GM18873 (cell line): ENCODE data around the gene CEMP1.

ENCODE experiments used
- ATAC-seq: cut with Tn5 transposase; IDR thresholded peaks from one replicate; pipeline ENCODE4 v1.9.1; 2021; ENCODE audit warnings: mild to moderate bottlenecking, moderate library complexity, moderate number of reproducible peaks; ENCODE audit not compliant: unreplicated experiment, low FRiP score

CEMP1 gene

DNA sequence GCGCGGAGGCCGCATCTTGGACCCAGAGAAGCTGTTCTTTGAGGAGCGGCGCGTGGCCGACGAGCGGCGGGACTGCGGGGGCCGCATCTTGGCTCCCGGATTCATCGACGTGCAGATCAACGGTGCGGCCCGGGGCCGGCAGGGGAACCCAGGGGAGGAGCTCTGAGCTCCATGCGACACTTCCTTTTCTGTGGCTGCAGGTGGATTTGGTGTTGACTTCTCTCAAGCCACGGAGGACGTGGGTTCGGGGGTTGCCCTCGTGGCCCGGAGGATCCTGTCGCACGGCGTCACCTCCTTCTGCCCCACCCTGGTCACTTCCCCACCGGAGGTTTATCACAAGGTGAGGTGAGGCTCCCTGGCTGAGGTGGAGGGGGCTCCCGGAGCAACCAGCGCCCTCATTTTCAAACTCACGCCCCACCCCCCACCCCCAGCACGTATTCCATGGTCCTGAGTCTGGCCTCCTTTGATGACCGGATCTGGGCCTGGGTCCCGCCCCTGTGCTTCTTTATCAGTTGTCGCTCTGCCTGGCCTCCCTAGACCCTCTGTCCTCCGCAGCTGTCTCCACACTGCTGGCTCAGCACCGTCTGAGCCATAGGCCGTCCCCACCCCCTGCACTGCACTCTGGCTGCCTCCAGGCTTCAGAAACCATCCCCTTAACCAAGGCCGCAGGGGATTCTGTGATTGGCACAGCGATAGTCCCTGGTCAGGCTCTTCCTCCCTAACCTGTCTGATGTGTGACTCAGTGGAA, 10.2 kb downstream of the CEMP1 start:
- no peak for ATAC-seq

DNA sequence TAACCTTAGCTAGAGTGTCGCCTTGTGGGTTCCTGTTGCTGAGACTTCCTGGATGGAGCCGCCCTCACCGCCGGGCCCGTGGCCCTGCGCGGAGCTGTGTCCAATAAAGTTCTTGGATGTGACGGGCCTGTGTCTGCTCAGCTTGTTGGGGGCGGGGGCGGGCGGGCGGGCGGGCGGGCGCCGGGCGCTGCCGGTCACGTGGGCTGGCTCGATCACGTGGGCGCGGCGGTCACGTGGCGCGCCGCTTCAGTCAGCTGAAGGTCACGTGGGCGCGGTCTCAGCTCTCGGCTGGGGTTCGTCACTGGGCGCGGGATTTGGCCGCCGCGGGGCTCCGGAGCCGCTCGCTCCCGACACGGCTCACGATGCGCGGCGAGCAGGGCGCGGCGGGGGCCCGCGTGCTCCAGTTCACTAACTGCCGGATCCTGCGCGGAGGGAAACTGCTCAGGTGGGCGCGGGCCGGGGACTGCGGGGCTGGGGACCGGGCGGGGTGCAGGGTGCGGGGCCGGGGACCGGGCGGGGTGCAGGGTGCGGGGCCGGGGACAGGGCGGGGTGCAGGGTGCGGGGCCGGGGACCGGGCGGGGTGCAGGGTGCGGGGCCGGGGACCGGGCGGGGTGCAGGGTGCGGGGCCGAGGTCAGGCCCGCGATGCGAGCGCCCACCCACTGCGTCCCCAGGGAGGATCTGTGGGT, 11.0 kb downstream of the CEMP1 start, which contains the start of gene AMDHD2:
Gene AMDHD2, plus strand, starts transcription at position 275 of the 687 bp plus-strand sequence. Its CDS starts 88 bp downstream, at position 363.
- no peak for ATAC-seq

DNA sequence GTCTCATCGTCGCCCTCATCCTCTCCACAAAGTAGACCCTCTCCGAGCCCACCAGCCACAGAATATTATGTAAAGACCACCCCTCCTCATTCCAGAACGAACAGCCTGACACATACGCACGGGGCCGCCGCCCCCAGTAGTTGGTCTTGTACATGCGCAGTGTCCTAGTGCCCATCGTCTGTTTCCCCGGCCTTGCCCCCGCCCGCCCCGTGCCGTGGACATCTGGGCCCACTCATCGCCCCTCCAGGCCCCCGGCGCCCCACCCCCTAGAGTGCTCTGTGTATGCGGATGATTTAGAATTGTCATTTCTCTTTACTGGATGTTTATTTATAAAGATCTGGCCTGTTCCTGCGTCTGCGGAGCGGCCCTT, 11.5 kb downstream of the CEMP1 start:
- no peak for ATAC-seq

DNA sequence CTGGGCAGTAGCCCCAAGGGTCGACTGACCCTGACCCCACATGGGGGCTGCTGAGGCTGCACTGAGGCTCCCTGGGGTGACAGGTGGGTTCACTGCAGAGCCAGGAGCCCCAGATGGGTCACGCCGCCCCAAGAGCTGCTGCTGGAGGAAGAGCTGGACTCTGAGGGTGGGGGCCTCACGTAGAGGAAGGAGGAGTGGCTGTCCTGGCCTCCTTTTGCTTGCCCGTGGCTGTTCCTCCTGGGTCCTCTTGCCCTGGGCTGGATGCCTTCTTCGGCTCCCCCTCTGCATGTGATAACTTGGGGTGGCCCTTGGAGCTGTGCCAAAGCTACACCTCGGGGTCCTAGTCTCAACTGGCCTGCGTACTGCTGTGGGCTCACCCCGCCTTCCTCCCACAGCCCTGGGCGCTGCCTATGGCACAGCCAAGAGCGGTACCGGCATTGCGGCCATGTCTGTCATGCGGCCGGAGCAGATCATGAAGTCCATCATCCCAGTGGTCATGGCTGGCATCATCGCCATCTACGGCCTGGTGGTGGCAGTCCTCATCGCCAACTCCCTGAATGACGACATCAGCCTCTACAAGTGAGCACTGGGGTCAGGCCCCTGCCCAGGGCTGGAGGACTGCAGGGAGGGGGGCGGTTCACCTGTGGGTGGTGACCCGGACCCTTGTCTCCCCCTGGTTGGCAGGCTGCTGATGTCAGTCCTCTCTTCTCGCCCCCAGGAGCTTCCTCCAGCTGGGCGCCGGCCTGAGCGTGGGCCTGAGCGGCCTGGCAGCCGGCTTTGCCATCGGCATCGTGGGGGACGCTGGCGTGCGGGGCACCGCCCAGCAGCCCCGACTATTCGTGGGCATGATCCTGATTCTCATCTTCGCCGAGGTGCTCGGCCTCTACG, 12.1 kb downstream of the CEMP1 start:
- ATAC-seq = no peak

DNA sequence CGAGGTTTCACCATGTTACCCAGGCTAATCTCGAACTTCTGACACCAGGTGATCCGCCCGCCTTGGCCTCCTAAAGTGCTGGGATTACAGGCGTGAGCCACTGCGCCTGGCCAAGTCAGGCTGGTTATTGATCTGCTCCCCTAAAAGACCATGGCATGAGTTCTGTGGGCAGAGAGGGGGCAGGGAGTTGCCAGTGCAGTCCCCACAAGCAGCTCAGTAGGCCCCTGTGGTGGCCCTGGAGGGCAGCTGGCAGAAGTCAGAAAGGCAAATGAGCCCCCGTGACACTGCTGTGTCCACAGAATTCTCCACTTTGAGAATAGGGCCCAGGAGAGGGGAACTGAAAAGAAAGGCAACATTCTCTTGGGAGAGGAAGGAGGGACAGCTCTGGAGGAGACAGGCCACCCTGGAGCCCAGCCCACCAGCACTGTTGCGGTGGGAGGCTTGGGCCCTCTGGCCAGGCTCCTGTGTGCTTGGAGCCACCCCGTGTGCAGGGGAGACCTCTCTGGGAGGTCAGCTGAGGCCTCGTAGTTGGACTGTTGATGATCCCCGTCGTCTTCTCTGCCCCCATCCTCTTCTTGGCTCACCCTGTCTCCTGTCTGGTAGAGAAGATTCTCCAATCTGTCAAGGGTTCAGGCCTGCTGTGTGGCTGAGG, 13.1 kb downstream of the CEMP1 start:
- ATAC-seq = no peak

DNA sequence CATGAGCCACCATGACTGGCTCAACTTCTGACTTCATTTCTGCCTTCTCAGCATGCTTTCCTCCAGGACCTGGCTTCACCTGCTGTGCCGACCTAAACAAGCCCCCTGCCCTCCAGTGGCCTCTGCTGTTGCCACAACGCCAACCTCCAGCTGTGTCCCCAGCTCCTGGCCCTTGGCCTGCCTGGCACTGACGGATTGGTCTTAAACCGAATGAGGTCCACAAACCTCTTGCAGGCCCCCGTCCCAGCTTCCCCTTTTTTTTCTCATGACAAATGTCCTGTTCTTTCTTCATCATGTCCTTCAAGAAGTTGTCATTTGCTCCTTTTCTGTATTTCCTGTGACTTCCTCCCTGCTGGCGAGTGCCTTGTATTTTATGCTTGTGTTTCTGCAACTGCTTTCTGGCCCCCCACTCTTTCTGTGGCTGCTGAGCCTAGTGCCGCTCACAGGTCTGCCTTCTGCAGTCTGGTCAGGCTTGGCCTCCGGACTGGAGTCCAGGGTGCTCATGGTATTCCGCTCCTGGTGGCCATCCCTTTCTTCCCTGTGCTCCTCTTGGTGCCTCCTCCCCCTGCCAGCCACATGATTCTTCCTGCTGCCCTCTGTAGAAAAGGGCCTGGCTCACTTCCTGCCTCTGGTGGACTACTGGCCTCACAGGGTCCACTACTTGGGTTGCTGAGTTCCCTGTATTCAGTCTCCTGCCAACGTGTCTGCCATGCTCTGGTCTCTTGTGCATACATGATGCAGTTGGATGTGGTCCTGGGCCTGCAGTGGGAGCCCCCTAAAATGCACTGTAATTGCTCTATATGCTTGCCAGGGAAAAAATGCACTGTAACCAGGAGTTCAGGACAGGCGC, 14.6 kb downstream of the CEMP1 start:
- no peak for ATAC-seq

DNA sequence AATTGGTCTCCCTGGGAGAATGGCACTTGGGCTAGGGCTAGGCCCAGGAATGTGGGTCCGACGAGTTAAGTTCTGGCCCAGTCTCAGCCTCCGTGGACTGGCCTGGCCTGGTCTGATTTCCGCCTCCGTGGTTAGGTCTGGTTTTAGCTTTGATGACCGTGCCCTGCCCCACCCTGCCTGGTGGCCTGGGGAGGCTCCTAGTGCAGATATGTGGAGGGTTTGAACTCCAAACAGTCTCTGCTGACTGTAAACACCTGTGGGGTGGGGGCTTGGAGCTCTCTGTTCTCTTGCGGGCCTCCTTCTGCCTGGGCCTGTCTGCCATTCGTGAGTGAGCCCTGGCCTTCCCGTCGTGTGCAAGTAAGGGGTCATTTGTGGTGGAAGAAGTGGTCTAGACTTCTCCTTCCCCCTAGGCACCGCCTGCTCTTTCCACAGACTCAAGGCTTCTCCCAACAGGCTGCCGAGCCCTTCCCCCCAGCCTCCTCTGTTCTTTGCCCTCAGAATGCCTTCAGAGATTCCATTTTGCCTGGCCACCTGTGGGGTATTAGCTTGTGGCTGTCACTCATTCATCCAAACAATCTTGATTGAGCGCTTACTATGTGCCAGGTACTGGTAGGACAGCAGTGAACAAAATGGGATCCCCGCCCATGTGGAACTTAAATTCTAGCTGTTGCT, 15.9 kb downstream of the CEMP1 start:
- ATAC-seq = no peak

DNA sequence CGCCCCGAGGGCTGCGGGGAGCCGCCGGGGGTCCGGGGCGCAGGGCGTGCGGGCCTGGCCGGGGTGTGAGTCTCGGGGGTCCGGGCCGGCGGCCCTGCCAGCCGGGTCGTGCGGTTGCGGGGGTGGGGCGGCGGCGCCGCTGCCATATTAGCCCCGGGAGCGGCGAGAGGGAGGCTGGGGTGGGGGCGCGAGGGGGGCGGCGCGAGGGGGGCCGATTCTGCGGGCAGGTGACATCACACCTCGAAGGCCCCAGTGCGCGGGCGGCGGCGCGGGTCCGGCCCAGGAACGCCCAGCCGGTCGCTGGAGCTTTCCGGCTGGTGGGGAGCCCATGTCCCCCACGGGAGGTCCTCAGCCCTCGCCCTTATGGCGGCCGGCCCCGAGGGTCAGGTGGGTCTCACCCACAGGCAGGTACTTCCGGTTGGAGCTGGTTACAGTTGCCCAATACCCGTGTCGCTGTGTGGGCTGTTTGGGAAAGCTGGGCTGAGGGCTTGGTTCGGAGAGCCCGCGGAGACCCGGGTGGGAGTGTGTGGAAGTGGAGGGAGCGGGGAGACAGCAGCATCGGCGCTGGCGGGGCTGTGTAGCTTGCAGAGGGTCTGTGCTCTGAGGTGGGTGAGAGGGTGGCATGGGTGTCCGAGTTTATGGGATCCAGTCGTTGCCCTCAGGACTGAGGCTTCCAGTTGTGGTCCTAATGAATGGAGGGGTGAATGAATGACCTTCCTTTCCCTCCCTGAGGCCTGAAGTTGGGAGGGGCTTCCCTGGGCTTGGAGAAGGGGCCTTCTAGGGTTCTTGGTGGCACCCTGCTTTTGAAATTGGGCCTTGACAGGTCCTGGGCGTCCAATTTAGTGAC, 16.7 kb downstream of the CEMP1 start:
- ATAC-seq = no peak

DNA sequence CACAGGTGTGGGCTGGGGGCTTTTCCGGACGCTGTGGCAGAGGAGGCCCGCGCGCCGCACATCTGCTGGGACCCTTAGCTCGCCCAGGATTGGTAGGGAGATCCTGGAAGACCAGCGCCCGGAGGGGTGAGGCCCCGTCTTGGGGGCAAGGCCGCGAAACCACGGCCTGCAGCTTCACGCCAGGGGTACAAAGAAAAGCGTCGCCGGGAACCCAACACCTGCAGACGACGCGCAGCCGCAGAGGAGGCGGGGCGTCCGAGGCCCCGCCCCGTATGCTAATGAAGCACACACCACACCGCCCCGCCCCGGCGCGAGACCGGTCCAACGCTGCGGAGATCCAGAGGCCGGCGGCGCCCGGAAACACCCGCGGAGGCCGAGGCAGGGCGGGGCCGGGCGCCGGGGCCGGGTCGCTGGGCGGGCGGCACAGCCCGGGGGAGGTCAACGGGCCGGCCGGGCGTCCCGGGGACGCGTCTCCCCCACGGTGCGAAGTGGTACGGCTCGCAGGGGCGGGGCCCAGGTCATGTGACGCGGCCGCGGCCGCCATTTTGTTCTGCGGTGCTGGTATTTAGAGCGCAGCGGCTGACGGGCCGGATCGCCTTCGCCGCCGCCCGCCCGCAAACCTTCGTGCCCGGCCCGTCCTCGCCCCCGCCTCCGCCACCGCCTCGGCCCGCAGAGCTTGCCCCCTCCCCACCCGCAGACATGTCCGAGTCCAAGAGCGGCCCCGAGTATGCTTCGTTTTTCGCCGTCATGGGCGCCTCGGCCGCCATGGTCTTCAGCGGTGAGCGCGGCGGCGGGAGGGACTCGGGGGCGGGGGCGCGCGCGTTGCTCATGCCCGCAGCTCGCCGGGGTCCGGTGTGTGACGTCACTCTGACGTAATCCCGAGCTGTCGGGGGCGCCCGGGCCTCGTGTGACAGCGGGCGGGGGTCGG, 17.5 kb downstream of the CEMP1 start, which contains the start of gene ATP6V0C:
Gene ATP6V0C, plus strand, starts transcription at position 548 of the 928 bp plus-strand sequence. Its CDS starts 152 bp downstream, at position 700.
- ATAC-seq = peak; percentile 40

DNA sequence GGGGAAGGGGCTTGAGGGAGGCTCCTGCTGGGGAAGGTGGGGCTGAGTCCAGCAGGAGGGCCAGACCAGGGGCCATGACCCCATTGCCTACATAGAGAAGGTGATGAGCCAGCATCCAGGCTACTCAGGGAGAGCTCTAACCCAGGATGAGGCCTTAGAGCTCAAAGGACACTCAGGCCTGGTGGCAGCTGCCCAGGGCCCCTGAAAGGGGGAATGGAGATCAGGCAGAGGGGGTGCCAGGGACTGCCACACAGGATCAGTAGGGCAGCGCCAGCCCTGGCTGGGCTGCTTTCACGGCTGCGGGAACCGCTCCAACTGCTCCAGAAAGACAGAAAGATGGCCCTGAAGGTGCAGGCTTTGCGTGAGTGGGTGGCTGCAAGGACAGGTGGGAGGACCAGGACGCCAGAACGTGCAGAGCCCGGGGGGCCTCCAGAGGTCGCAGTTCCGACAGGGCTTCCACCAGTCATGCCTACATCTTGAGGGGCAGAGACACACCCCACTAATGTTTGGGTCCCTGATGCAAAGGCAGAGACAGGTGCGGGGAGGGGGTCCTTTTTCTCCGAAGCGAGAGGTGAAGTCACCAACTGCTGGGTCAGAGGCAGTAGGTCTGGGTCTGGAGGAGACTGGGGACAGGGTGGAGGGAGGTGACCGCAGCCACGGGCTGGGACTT, 18.3 kb downstream of the CEMP1 start:
- no peak for ATAC-seq

DNA sequence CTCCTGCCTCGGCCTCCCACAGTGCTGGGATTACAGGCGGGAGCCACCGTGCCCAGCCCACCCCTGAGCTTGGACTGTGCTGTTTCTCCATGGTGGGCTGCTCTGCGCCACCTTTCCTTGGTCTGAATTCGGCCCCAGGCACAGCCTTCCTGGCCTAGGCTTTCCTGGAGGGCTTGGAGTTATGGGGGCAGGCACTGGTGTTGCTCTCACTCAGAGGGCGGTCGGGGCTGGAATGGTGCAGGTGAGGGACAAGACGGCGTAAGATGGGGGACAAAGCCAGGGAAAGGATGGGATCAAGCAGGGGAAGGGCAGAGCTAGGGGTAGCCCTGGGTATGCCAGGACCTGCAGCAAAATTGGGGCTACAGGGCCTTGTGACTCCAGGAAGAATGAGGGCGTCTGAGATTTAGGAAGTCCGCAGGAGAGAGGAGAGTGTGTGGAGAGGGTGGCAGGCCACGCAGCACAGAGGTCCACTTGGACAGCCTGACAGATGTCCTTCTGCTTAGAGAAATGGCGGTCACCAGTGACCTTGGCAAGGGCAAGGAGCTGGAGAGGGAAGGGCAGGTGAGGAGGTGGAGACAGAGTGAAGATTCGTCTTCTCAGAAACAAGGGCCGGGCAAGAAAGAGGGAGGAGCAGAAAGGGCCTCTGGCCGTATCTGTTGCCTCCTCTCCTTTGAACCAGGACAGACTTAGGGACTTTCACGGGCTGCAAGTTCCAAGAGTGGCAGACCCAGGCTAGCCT, 19.0 kb downstream of the CEMP1 start:
- ATAC-seq = no peak

DNA sequence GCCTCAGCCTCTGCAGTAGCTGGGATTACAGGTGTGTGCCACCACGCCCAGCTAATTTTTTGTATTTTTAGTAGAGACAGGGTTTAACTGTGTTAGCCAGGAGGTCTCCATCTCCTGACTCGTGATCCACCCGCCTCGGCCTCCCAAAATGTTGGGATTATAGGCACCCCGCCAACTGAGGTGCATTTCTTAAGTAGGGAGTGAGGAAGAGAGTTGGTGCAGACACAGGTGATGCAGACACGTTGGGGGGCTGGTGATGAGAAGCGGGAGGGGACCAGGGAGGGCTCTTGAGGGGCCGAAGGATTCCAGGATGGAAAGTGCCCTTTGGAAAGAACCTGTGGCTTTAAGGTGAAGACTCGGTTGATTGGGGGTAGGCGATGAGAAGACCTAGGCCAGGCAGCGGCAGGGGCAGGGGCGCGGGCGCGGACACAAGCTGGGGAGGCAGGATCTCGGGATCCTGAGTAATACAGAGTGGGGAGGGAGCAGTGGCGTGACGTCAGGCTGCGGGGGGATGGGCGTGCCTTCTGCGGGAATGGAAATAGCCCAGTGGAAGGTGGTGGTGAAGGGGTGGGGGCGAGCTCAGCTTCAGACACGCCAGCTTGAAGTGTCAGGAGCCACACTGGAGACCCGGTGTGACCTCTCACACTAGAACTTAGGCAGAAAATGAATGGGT, 19.9 kb downstream of the CEMP1 start:
- no peak for ATAC-seq

DNA sequence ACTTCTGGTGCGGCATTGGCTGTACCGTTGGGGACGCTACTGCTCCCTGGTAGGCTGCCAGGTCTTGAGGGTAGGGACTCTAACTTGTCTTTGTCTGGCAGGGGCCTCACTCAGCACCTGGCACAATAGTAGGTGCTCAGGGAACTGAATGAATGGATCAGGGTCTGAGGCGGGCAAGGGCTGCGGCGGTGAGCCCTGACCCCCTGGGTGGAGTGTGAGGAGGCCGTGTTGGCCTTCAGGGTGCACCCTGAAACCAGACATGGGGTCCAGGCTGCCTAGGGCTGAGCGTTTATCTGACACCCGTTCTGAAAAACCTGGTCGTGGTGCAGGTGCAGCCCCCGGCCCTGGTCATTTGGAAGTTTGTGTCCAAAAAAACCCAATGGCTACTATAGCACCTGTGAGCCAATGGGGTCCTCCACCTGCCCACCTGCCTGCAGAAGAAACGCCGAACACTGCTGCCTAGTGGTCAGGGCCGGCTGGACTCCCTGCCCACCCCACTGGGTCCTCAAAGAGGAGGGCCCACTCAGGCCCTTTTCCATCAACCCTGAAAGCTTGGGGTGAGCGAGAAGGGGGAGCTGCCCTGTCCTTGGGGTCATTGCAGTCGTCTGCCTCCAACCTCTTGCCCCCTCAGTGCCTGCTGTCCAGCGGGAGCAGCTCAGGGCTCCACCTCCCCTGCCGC, 22.3 kb downstream of the CEMP1 start:
- ATAC-seq = no peak

DNA sequence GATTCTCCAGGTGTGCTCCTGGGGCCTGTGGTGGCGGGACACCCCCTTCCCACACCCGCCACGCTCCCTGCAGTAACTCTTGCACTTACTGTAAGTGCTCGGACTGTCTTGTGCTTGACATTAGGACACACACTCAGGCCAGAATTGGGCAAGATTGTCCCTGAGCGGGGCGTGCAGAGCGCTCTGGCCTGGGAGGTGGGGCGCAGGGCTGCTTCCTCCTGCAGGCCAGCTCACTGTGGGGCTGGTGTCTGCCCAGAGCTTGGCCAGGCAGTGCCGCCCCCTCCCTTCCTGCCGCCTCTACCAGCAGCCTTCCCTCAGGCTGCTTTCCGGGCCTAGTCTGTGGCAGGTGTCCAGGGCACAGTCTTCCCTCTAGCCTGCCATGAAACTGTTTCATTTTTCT, 23.5 kb downstream of the CEMP1 start:
- no peak for ATAC-seq
